ENCODE measurements around the gene OR7C1. TPM values are rescaled to one million over a fixed set of nuclear protein-coding genes. Genes with fewer than 3 reads are reported as not detected.
"Not testable (repeated sequence)": the region's sequence is repeated elsewhere in the genome, so short reads cannot be mapped to it uniquely, and the experiment has no call there.

OR7C1 gene
- total RNA-seq, 2 experiments from 2014 or later, result not detected

DNA sequence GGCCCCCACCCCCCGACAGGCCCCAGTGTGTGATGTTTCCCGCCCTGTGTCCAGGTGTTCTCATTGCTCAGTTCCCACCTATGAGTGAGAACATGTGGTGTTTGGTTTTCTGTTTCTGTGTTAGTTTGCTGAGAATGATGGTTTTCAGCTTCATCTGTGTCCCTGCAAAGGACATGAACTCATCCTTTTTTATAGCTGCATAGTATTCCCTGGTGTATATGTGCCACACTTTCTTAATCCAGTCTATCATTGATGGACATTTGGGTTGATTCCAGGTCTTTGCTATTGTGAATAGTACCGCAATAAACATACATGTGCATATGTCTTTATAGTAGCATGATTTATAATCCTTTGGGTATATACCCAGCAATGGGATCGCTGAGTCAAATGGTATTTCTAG, 57.3 kb downstream of the OR7C1 start:
- not testable (repeated sequence) for DNase-seq, H3K4me3 Mint-ChIP-seq, H3K27ac Mint-ChIP-seq, H3K36me3 Mint-ChIP-seq, H3K4me1 Mint-ChIP-seq, H3K9me3 Mint-ChIP-seq
- H3K27me3 Mint-ChIP-seq, result peaks cover 57% of the 10 kb centered on the region

DNA sequence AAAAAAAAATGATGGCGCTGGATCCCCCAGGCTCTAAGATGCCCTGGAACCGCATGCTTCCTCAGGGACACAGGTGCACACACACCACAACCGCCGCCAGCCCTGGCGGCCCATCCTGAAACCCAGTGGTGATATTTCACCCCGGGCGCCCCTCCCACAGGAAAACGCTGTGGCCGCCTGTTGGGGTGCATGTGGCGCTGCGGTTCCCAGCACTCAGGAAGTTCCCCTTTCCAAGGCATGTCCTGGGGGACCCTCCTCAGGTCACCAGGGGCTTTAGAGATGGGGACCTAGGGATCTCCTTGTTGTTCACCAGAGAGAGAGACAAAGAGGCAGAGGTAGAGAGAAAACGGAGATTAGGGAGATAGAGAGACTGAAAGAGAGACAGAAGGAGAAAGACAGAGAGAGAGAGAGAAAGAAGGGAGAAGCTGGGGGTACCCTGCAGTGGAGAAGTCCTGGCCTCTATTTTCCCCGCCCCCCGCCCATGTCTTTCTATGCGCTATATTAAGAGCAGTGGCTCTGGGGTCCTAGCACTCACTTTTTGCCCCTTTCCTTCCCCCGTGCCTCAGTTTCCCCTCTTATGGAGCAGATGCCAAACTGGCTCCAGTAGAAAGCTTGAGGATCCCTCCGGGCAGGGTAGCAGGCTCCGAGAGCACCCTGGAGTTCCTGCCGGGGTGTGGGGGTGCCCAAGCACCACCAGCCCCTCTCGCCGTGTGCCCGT, 59.0 kb downstream of the OR7C1 start:
- Mint-ChIP-seq H3K27ac (no peak overlapping the region), H3K27me3 (peaks cover 57% of the 10 kb centered on the region), H3K9me3 (no peaks in the 10 kb centered on the region), H3K36me3 (no peaks in the 10 kb centered on the region), H3K4me1 (peaks cover 2% of the 10 kb centered on the region), H3K4me3 (peak overlapping the region; percentile 43)
- DNase-seq, result no peak

DNA sequence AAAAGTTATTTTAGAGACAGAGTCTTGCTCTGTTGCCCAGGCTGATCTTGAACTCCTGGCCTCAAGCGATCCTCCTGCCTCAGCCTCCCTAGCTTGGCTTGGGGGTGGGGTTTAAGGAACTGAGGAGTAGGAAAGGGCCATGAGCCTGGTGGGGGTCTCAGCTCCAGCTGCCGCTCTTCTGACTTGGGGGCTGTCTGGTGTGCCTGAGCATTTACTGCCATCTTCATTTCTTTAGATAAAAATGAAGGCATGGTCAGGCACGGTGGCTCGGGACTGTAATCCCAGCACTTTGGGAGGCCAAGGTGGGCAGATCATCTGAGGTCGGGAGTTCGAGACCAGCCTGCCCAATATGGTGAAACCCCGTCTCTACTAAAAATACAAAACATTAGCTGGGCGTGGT, 59.7 kb downstream of the OR7C1 start:
- not testable (repeated sequence) for H3K9me3 Mint-ChIP-seq, H3K4me1 Mint-ChIP-seq, H3K36me3 Mint-ChIP-seq, H3K27ac Mint-ChIP-seq, DNase-seq, H3K4me3 Mint-ChIP-seq
- peaks cover 53% of the 10 kb centered on the region for H3K27me3 Mint-ChIP-seq

DNA sequence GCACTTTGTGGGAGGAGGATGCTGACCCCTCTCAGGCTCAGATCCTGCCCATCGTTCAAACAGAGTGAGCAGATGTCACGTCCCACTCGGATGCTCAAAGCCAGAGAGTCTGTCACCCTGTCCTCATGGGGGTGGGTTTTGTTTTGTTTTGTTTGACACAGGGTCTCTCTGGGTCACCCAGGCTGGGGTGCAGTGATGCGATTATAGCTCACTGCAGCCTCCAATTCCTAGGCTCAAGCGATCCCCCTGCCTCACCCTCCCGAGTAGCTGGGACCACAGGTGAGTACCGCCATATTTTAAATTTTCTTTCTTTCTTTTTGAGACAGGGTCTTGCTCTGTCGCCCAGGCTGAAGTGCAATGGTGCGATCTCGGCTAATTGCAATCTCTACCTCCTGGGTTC, 60.6 kb downstream of the OR7C1 start:
- Mint-ChIP-seq H3K4me1 (peaks cover 2% of the 10 kb centered on the region), H3K27me3 (peaks cover 51% of the 10 kb centered on the region), H3K4me3 (no peak overlapping the region), H3K27ac (no peak overlapping the region), H3K36me3 (no peaks in the 10 kb centered on the region), H3K9me3 (no peaks in the 10 kb centered on the region)
- DNase-seq, result no peak

DNA sequence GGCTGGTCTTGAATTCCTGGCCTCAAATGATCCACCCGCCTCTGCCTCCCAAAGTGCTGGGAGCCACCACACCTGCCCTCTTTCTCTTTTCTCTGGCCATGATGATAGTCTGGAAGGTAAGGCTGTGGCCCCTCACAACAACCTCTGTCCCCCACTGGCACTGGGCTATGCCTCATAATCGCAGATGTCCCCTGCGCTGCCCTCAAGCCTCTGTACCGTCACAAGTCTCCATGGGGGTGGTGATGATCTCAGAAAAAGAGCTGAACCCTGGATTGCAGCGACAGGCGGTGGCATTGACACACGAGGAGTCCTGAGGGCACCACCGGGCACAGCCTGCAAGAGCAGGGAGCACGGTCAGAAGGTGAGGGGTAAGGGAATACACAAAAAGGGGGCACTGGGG, 61.3 kb downstream of the OR7C1 start:
- H3K36me3 Mint-ChIP-seq, H3K4me1 Mint-ChIP-seq, H3K9me3 Mint-ChIP-seq, H3K4me3 Mint-ChIP-seq, H3K27ac Mint-ChIP-seq, DNase-seq: not testable (repeated sequence)
- peaks cover 44% of the 10 kb centered on the region for H3K27me3 Mint-ChIP-seq

DNA sequence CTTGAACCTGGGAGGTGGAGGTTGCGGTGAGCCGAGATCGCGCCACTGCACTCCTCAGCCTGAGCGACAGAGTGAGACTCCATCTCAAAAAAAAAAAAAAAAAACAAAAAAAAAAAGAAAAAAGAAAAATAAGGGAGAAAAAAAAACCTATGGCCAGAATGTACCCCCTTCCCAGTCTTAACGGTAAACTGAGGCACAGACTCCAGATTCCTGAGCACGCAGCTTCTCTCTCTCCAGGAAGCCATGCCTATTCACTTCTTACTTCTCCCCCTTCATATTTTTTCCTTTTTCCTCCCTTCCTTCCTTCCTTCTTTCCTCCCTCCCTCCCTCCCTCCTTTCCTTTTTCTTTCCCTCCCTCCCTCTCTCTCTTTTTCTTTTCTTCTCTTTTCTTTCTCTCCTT, 62.0 kb downstream of the OR7C1 start:
- peaks cover 39% of the 10 kb centered on the region for H3K27me3 Mint-ChIP-seq
- H3K4me1 Mint-ChIP-seq, result peaks cover 2% of the 10 kb centered on the region
- H3K27ac Mint-ChIP-seq, result no peak overlapping the region
- H3K9me3 Mint-ChIP-seq, result no peaks in the 10 kb centered on the region
- no peak overlapping the region for H3K4me3 Mint-ChIP-seq
- DNase-seq, result no peak
- H3K36me3 Mint-ChIP-seq, result no peaks in the 10 kb centered on the region

DNA sequence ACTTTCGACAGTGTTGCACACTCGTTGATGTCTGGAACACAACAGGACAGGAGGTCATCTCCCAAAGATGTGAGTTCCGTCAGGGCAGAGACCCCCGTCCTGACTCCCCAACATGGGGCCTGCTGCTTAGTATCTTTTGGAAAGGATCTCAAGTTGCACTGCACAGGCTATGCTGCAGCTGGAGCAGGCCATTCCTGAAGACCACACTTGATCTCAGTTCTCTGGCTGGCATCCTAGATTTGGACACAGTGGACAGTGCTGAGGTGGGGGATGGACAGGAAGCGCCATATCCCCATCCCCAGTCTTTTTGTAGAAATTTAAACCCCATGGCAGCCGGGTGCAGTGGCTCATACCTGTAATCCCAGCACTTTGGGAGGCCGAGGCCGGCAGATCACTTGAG, 62.5 kb downstream of the OR7C1 start:
- Mint-ChIP-seq H3K27me3 (peaks cover 34% of the 10 kb centered on the region), H3K4me1 (peaks cover 2% of the 10 kb centered on the region), H3K4me3 (no peak overlapping the region), H3K27ac (no peak overlapping the region), H3K36me3 (no peaks in the 10 kb centered on the region), H3K9me3 (no peaks in the 10 kb centered on the region)
- DNase-seq, result no peak

DNA sequence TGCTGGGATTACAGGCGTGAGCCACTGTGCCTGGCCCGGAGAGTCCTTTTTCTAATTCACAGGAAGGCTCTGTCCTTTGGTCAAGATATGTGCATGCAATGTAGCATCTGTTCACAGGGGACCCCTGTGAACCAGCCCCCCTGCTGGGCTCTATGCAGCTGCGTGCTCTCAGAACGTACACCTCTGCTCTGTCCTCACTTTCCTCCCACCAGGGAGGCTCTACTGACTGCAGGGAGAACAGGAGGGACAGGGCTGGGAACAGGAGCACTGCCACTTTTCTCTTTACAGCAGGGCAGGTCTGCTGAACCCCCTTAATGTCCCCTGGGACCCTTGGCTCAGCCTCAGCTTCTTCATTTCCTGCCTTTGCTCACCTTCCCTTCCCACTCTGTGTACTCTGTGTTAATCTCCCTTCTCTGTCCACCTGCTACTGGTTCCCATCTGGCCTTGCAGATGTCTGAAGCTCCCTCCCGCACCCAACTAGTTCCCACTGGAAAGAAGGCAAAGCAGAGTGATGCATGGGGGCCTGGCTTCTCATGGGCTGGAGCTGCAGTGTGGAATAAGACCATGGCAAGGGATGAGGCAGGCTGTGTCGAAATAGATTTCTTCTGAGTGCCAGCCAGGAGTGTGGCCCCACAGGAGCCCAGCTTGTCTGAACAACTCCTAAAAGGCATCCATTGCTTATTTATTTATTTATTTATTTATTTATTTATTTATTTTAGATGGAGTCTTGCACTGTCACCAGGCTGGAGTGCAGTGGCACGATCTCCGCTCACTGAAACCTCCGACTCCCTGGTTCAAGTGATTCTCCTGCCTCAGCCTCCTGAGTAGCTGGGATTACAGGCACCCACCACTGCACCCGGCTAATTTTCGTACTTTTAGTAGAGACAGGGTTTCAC, 63.8 kb downstream of the OR7C1 start:
- Mint-ChIP-seq H3K27me3 (peaks cover 24% of the 10 kb centered on the region), H3K9me3 (no peaks in the 10 kb centered on the region), H3K4me1 (peaks cover 2% of the 10 kb centered on the region), H3K27ac (no peak overlapping the region), H3K36me3 (no peaks in the 10 kb centered on the region), H3K4me3 (no peak overlapping the region)
- no peak for DNase-seq

DNA sequence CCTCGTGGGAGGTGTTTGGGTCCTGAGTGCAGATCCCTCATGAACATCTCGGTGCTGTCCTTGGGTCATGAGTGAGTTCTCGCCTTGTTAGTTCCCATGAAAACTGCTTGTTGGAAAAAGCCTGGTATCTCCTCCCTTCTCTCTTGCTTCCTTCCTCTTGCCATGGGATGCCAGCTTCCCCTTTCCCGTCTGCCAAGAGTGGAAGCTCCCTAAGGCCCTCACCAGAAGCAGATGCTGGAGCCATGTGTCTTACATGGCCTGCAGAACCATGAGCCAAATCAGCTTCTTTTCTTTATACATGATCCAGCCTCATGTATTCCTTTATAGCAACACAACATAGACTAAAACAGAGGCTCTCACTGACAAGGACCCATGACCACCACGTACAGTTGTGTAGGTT, 64.8 kb downstream of the OR7C1 start:
- DNase-seq, result no peak
- Mint-ChIP-seq H3K9me3 (no peaks in the 10 kb centered on the region), H3K4me1 (no peaks in the 10 kb centered on the region), H3K36me3 (no peaks in the 10 kb centered on the region), H3K4me3 (no peak overlapping the region), H3K27me3 (peaks cover 18% of the 10 kb centered on the region), H3K27ac (no peak overlapping the region)

DNA sequence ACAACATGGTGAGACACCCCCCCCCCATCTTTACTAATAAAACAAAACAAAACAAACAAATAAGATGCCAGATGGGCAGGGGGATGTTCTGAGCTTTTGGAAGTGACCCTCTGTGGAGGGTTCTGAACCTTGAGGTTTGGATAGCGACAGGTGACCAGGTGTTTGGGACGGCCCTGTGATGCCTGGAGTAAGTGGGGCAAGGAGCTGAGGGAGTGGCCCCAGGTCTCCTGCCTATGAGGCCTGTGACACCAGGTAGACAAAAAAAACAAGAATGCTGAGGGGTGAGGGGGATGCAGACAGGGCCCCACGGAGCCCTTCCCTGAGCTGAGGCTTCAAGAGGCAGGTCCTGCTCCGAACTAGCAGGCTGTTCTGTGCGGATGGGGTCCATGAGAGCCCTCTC, 65.8 kb downstream of the OR7C1 start:
- H3K27me3 Mint-ChIP-seq, result peaks cover 16% of the 10 kb centered on the region
- DNase-seq, result no peak
- no peaks in the 10 kb centered on the region for H3K36me3 Mint-ChIP-seq
- no peaks in the 10 kb centered on the region for H3K4me1 Mint-ChIP-seq
- no peaks in the 10 kb centered on the region for H3K9me3 Mint-ChIP-seq
- no peak overlapping the region for H3K4me3 Mint-ChIP-seq
- H3K27ac Mint-ChIP-seq, result no peak overlapping the region

DNA sequence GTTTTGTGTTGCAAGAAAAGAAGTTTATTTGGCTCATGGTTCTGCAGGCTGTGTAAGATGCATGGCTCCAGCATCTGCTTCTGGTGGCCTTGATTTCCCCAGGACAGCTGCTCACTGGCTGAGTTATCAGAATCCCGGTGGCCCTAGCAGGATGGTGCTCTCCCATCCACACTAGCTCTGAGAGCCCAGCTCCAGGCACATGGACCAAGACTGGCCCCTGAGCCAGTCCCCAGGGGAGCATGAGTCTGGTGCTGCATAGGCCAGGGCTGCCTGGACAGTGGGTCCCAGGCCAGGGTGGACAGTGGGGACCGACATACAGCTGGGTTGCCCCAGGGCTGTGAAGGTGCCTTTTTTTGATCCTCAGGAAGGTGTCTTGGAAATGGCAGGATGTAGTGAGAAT, 67.0 kb downstream of the OR7C1 start:
- Mint-ChIP-seq H3K36me3 (no peaks in the 10 kb centered on the region), H3K9me3 (no peaks in the 10 kb centered on the region), H3K27me3 (peaks cover 12% of the 10 kb centered on the region), H3K27ac (no peak overlapping the region), H3K4me3 (no peak overlapping the region), H3K4me1 (no peaks in the 10 kb centered on the region)
- DNase-seq, result no peak

DNA sequence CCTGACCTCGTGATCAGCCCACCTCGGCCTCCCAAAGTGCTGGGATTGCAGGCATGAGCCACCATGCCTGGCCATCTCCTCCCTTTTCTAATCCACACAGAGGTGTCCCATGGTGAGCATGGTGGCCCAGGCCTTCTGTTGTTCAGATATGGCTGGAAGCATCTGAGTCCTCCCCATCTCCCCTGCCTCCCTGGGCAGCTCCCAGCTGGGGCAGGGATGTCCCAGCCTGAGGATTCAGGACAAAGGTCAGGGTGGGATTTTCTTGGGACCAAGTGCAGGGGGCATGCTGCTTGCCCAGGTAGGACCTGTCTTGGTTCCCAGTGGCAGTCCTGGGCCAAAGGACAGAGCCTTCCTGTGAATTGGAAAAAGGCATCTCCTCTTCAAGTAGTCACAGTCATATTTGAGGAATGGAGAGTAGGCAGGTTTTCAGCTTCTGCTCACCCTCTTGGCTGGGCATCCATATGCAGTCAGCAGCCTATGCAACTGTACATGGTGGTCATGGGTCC, 67.5 kb downstream of the OR7C1 start:
- no peak for DNase-seq
- no peak overlapping the region for H3K27ac Mint-ChIP-seq
- H3K9me3 Mint-ChIP-seq, result no peaks in the 10 kb centered on the region
- no peak overlapping the region for H3K4me3 Mint-ChIP-seq
- no peaks in the 10 kb centered on the region for H3K4me1 Mint-ChIP-seq
- no peaks in the 10 kb centered on the region for H3K36me3 Mint-ChIP-seq
- H3K27me3 Mint-ChIP-seq, result peaks cover 12% of the 10 kb centered on the region

DNA sequence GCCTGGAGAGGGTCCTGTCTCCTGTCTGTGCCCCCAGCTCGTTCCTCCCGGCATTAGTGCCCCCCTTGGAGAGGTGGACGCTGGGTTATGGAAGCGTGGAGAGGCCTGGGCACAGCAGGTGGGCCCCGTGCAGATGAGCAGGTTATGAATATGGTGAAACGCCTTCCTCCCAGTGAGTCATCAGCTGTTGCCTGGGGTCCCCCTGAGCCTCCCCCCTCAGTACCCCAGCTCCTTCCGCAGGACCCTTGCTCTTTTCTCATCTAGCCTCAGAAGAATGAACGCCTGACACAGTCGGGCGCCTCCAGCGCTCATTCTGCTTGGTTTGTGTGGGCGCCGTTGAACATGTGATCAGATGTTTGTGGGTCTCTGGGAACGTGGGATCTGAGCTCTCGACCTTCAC, 69.1 kb downstream of the OR7C1 start:
- not testable (repeated sequence) for H3K36me3 Mint-ChIP-seq, H3K9me3 Mint-ChIP-seq, DNase-seq, H3K4me3 Mint-ChIP-seq, H3K27ac Mint-ChIP-seq, H3K4me1 Mint-ChIP-seq
- H3K27me3 Mint-ChIP-seq, result peaks cover 12% of the 10 kb centered on the region

DNA sequence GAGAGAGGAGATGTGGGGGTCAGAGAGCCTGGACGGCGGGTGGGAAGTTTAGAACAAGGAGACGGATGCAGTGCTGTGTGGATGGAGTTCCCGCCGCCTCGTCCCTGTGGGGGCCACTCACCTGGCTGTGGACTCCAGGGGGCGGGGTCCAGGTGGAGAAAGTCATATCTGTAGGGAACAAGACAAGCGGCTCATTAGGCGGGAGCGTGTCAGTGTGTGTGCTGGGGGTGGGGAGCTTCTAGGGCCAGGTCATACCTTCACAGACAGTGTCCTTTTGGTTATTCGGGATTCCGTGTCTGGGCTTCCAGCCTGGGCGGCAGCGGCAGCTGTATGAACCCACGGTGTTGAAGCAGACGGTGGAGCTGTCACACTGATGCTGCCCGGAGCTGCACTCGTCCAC, 69.6 kb downstream of the OR7C1 start:
- H3K36me3 Mint-ChIP-seq, H3K4me3 Mint-ChIP-seq, H3K9me3 Mint-ChIP-seq, H3K27ac Mint-ChIP-seq, H3K4me1 Mint-ChIP-seq, DNase-seq: not testable (repeated sequence)
- peaks cover 12% of the 10 kb centered on the region for H3K27me3 Mint-ChIP-seq

DNA sequence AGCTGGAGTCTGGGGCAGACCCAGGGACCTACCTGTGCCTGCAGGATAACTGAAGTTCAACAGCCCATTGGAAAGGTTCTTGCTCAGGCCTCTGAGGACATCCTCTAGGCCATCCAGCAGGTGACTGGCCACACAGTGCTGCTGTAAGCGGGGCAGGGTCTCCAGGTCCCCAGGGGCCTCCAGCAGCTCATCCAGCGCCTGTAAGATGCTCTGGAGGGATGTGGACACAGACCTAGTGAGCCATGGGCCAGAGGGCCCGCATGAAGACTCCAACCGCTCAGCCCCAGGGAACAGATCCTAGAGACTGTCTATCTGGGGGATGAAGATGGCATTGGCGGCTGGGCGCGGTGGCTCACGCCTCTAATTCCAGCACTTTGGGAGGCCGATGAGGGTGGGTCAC, 70.6 kb downstream of the OR7C1 start:
- H3K27ac Mint-ChIP-seq, result no peak overlapping the region
- DNase-seq, result no peak
- H3K4me3 Mint-ChIP-seq, result no peak overlapping the region
- peaks cover 12% of the 10 kb centered on the region for H3K27me3 Mint-ChIP-seq
- H3K9me3 Mint-ChIP-seq, result peaks cover 2% of the 10 kb centered on the region
- H3K4me1 Mint-ChIP-seq, result no peaks in the 10 kb centered on the region
- H3K36me3 Mint-ChIP-seq, result no peaks in the 10 kb centered on the region

Data from activated naive CD8-positive, alpha-beta T cell treated with anti-CD3 and anti-CD28 coated beads for 36 hours (primary cell).